Inflammatory macrophage (primary cell): ENCODE measurements around the gene IRF7.

ENCODE experiments used
- DNase-seq, 2 donors: peaks; one replicate each; pipeline ENCODE4 v3.0.0-alpha.2; 2020 to 2022

Gene IRF7

GRCh38 chr11:640021-640706 is 24.4 kb upstream of the IRF7 start:
- DNase-seq: peak in 1 of 2 donors; percentile 41

GRCh38 chr11:639332-639955 is 23.7 kb upstream of the IRF7 start:
- DNase-seq: no peak

GRCh38 chr11:638631-639331 is 23.0 kb upstream of the IRF7 start:
- DNase-seq: no peak

GRCh38 chr11:637593-638521 is 22.1 kb upstream of the IRF7 start:
- no peak for DNase-seq

GRCh38 chr11:637333-637592 is 21.5 kb upstream of the IRF7 start:
- no peak for DNase-seq

GRCh38 chr11:636511-637332 is 21.0 kb upstream of the IRF7 start, which contains the start of gene DRD4:
Gene DRD4 (plus strand): TSS chr11:637269. CDS start chr11:637305, 36 bp downstream.
- DNase-seq: no peak

- DNase-seq: no peak
These were observed 20.3 kb upstream of the IRF7 start for GRCh38 chr11:635945-636510.

- DNase-seq: no peak
These were observed 15.1 kb upstream of the IRF7 start for GRCh38 chr11:630871-631270.

- DNase-seq: no peak
These were observed 13.5 kb upstream of the IRF7 start for GRCh38 chr11:629237-629583.

- no peak for DNase-seq
These were observed 12.3 kb upstream of the IRF7 start for GRCh38 chr11:628056-628455.

GRCh38 chr11:627308-627576 is 11.5 kb upstream of the IRF7 start:
- no peak for DNase-seq

- DNase-seq: no peak
These were observed 10.9 kb upstream of the IRF7 start, which contains the start of gene SCT for GRCh38 chr11:626475-627307. Gene SCT (minus strand): TSS chr11:627181. CDS start chr11:627143, 38 bp downstream.

GRCh38 chr11:625636-626268 is 10.0 kb upstream of the IRF7 start:
- DNase-seq: no peak

- no peak for DNase-seq
These were observed 9.2 kb upstream of the IRF7 start, which contains the start of gene CDHR5 for GRCh38 chr11:624705-625635. Gene CDHR5 (minus strand): TSS chr11:624955. CDS start chr11:624902, 53 bp downstream.

- peak in 1 of 2 donors; percentile 4 for DNase-seq
These were observed 8.4 kb upstream of the IRF7 start for GRCh38 chr11:623999-624704.

GRCh38 chr11:623349-623869 is 7.7 kb upstream of the IRF7 start:
- no peak for DNase-seq

GRCh38 chr11:621838-622237 is 6.1 kb upstream of the IRF7 start:
- DNase-seq: no peak
